Stimulated activated CD4-positive, alpha-beta T cell treated with anti-CD3 and anti-CD28 coated beads, TNF-alpha, amount 100 ng/mL, for 1 hour (primary cell): ENCODE measurements around the gene UGDH.

Experiments used
- DNase-seq, 3 donors: peaks; one replicate each; pipeline ENCODE4 v3.0.0-alpha.2; 2020; ENCODE audit warnings: low read depth in 3 of 3, low spot score in 1 of 3

UGDH gene

DNA sequence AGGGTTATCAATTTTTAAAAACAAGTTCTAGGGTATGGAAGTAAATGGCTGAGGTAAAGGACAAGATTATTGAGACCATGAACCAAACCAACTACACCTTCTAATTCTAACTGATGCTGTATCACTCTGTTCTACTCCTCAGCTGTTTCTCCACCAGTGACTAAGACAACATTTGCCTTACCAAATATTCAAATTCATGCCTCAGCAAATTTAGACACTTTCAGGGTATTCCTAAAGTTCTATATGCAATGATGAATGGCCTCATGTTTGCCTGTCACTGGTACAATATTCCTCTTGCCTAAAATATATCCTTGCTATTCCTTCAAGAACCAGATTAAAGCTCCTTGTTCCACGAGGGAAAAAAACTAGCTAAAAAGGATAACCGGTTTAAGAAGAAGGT is 73.5 kb downstream of the UGDH start:
- no peak for DNase-seq

DNA sequence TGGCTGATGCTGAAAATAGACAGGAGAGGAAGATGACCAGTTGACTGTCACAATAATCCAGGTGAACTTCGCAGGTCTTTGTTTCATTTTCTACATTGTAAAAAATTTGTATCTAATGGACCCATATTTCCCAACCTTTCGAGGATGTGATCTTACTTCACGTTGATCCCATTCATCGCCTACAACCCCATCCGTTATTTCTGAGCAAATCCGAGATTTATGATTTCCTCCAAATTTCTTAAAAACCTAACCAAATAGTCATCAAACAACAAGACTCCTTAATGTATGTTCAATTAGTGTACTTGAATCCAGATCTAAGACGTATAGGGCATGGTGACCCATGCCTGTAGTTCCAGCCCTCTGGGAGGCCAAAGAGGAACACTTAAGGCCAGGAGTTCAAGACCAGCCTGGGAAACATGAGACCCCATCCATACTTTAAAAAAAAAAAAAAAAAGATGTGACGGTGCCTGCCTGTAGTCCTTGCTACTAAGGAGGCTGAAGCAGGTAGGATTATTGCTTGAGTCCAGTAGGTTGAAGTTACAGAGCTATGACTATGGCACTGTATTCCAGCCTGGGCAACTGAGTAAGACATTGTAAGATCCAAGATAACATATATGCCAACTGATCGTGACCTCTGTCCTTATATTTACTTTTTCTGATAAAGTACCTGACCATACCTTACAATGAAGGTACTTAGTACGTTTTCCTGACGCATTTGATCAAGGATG is 74.2 kb downstream of the UGDH start:
- DNase-seq, result no peak

GRCh38 chr4:39452153-39452859 is 74.9 kb downstream of the UGDH start:
- no peak for DNase-seq

DNA sequence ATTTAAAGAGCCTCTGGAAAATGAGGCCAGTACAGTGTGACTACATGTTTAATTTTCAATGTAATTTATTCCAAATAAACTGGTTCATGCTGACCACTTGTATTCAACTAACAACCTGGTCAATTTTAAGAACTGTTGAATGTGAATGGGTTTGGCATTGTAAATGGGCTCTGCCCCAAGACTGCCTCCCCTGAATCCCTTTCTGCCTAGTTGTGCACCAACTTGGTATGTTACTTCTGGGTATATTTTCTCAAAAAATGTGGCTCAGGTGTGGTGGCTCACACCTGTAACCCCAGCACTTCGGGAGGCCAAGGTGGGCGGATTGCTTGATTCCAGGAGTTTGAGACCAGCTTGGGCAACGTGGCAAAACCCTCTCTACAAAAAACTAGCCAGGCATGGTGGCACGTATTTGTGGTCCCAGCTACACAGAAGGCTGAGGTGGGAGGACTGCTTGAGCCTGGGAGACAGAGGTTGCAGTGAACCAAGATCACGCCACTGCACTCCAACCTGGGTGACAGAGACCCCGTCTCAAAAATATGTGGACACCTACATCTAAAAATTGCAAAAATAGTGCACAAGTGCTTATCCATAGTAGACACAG is 75.7 kb downstream of the UGDH start:
- no peak for DNase-seq

DNA sequence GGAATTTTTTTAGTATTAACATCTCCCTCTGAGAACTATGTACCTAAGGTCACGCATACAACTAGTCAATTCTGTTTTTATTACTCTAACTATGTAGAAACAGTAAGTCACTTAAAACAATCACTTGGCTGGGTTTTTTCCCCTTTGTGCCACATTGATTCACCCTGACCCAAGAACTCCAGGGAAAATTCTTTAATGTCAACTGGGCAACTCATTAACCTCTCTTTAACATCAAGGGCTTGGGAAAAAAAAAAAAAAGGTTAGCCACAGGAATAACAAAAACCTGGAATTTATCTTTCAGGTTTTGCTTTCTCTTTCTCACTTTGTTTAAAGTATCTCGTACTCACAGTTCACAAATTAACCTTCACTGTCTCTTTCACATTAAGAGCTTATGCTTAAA is 76.6 kb downstream of the UGDH start:
- no peak for DNase-seq
